GM23338 (cell line): ENCODE data around the gene MYF5. TPM values are rescaled to one million over a fixed set of nuclear protein-coding genes. Genes with fewer than 3 reads are reported as not detected.

Experiments
- ATAC-seq: fragments of 200-7000 bp; cut with Tn5 transposase; 3 replicates; pipeline ENCODE4 v1.9.1; 2020
- DNase-seq: peaks from one replicate; pipeline ENCODE4 v3.0.0-alpha.2; 2015; ENCODE audit warnings: low spot score
- H2AFZ ChIP-seq: fragments of 200-600 bp; sonication (generic); 2 replicates; pipeline ENCODE4 v1.8.0; 2016; ENCODE audit warnings: antibody characterized with exemption, mild to moderate bottlenecking, moderate library complexity
- H3F3A ChIP-seq: fragments of 200-600 bp; sonication (generic); replicated peaks from 2 replicates; pipeline ENCODE4 v1.8.0; 2017; ENCODE audit warnings: antibody characterized with exemption, mixed run types, low read depth
- H3K27ac ChIP-seq: fragments of 200-600 bp; sonication (generic); 2 replicates; pipeline ENCODE4 v1.6.1; 2016; ENCODE audit warnings: low read depth
- H3K27me3 ChIP-seq: fragments of 200-600 bp; sonication (generic); 2 replicates; pipeline ENCODE4 v1.8.0; 2016; ENCODE audit warnings: mild to moderate bottlenecking, mixed run types, moderate library complexity; ENCODE audit not compliant: insufficient read depth
- H3K36me3 ChIP-seq: fragments of 200-600 bp; sonication (generic); 2 replicates; pipeline ENCODE4 v1.8.0; 2016; ENCODE audit warnings: mild to moderate bottlenecking; ENCODE audit not compliant: insufficient read depth
- H3K4me1 ChIP-seq: fragments of 200-600 bp; sonication (generic); 2 replicates; pipeline ENCODE4 v1.8.0; 2016; ENCODE audit warnings: mild to moderate bottlenecking, moderate library complexity; ENCODE audit not compliant: insufficient read depth
- H3K4me2 ChIP-seq: fragments of 200-600 bp; sonication (generic); 2 replicates; pipeline ENCODE4 v1.7.1; 2017; ENCODE audit warnings: mixed run types
- H3K4me3 ChIP-seq: fragments of 200-600 bp; sonication (generic); 2 replicates; pipeline ENCODE4 v1.6.1; 2016; ENCODE audit warnings: mixed run types
- H3K79me2 ChIP-seq: fragments of 200-600 bp; sonication (generic); replicated peaks from 2 replicates; pipeline ENCODE4 v1.8.0; 2017; ENCODE audit warnings: mild to moderate bottlenecking; ENCODE audit not compliant: insufficient read depth
- H3K9me2 ChIP-seq: fragments of 200-600 bp; sonication (generic); 2 replicates; pipeline ENCODE4 v1.8.0; 2017; ENCODE audit not compliant: insufficient read depth
- H4K20me1 ChIP-seq: fragments of 200-600 bp; sonication (generic); replicated peaks from 2 replicates; pipeline ENCODE4 v1.8.0; 2017; ENCODE audit warnings: mild to moderate bottlenecking; ENCODE audit not compliant: insufficient read depth
- H3K27ac Mint-ChIP-seq: 2 replicates; pipeline ENCODE4 v1.8.0; 2020; ENCODE audit warnings: inconsistent platforms, mild to moderate bottlenecking, moderate library complexity, mixed read lengths
- H3K27me3 Mint-ChIP-seq: 3 replicates; pipeline ENCODE4 v1.8.0; 2022; ENCODE audit warnings: low read depth, mild to moderate bottlenecking, moderate library complexity, mixed read lengths, inconsistent platforms; ENCODE audit not compliant: insufficient read depth, poor library complexity
- H3K36me3 Mint-ChIP-seq: 3 replicates; pipeline ENCODE4 v1.8.0; 2021; ENCODE audit warnings: low read depth, mild to moderate bottlenecking, inconsistent platforms, moderate library complexity, mixed read lengths
- H3K4me1 Mint-ChIP-seq: 3 replicates; pipeline ENCODE4 v1.8.0; 2020; ENCODE audit warnings: mild to moderate bottlenecking, inconsistent platforms, mixed read lengths
- H3K4me3 Mint-ChIP-seq: 3 replicates; pipeline ENCODE4 v1.8.0; 2021; ENCODE audit warnings: moderate library complexity, mild to moderate bottlenecking, inconsistent platforms, mixed read lengths
- H3K9me3 Mint-ChIP-seq: 3 replicates; pipeline ENCODE4 v1.8.0; 2020; ENCODE audit warnings: moderate library complexity, mild to moderate bottlenecking, inconsistent platforms, mixed read lengths
- CREB1 ChIP-seq: fragments of 250-450 bp; sonication (Bioruptor Pico); IDR thresholded peaks from 2 replicates; pipeline ENCODE4 v1.5.0; 2020; ENCODE audit warnings: low read depth, mild to moderate bottlenecking, moderate library complexity
- ETS1 ChIP-seq: IDR thresholded peaks from 2 replicates; pipeline ENCODE4 v1.6.1; 2016; ENCODE audit warnings: antibody characterized with exemption
- EZH2 ChIP-seq: fragments of 200-600 bp; sonication (generic); IDR thresholded peaks from one replicate; pipeline ENCODE4 v1.8.0; 2017; ENCODE audit warnings: antibody characterized with exemption, mild to moderate bottlenecking, low read depth; ENCODE audit not compliant: unreplicated experiment
- EZH2phosphoT487 ChIP-seq: fragments of 200-600 bp; sonication (generic); IDR thresholded peaks from one replicate; pipeline ENCODE4 v1.8.1; 2018; ENCODE audit warnings: antibody characterized with exemption; ENCODE audit not compliant: unreplicated experiment
- JUNB ChIP-seq: IDR thresholded peaks from one replicate; pipeline ENCODE4 v1.6.1; 2016; ENCODE audit warnings: antibody characterized with exemption; ENCODE audit not compliant: unreplicated experiment
- NANOG ChIP-seq: IDR thresholded peaks from 2 replicates; pipeline ENCODE4 v1.6.1; 2016; ENCODE audit warnings: antibody characterized with exemption, borderline replicate concordance
- POLR2AphosphoS5 ChIP-seq: IDR thresholded peaks from 2 replicates; pipeline ENCODE4 v1.6.1; 2016; ENCODE audit warnings: antibody characterized with exemption, low read depth
- REST ChIP-seq: IDR thresholded peaks from one replicate; pipeline ENCODE4 v1.6.1; 2018; ENCODE audit warnings: antibody characterized with exemption; ENCODE audit not compliant: unreplicated experiment
- STAT1 ChIP-seq: IDR thresholded peaks from one replicate; pipeline ENCODE4 v1.6.1; 2016; ENCODE audit warnings: antibody characterized with exemption; ENCODE audit not compliant: unreplicated experiment
- ZNF114 ChIP-seq: fragments of 250-450 bp; sonication (Bioruptor Pico); IDR thresholded peaks from 2 replicates; pipeline ENCODE4 v1.5.0; 2020; ENCODE audit warnings: mild to moderate bottlenecking, moderate library complexity
- ZNF331 ChIP-seq: fragments of 250-450 bp; sonication (Bioruptor Pico); IDR thresholded peaks from 2 replicates; pipeline ENCODE4 v1.5.0; 2020; ENCODE audit warnings: low read depth, mild to moderate bottlenecking, moderate library complexity
- polyA plus RNA-seq: library from polyadenylated mRNA; unstranded; fragments of >200 nt; fragmentation: Nextera tagmentation; extraction: Ambion mirVana; gene quantifications from 2 replicates; pipeline ENCODE4 v1.2.1, GENCODE V29; 2016
- total RNA-seq: library from RNA; depleted of rRNA; stranded (reverse); fragments of >200 nt; shearing (Covaris generic); gene quantifications from 2 replicates; pipeline ENCODE4 v1.2.3, GENCODE V29; 2014
- TF ChIP-seq, protein P1 (sequence below): fragments of 250-450 bp; sonication (Bioruptor Pico); IDR thresholded peaks from 2 replicates; pipeline ENCODE4 v1.5.0; 2020; ENCODE audit warnings: mild to moderate bottlenecking, moderate library complexity
- TF ChIP-seq, protein P2 (sequence below), 2 experiments: fragments of 200-600 bp in 1 of 2; sonication (generic) in 1 of 2; conservative IDR thresholded peaks; 2 replicates each; pipeline versions ENCODE4 v1.5.1 to v1.6.1; 2016 to 2017; ENCODE audit warnings: antibody characterized with exemption in 2 of 2, low read depth in 2 of 2, mild to moderate bottlenecking in 2 of 2, moderate library complexity in 1 of 2

MYF5 gene
- total and polyA plus RNA-seq, 2 experiments from 2014 or later = not detected

- Mint-ChIP-seq H3K27me3 (peaks cover 2% of the 10 kb centered on the region), H3K4me3 (no peak overlapping the region), H3K27ac (no peak overlapping the region), H3K9me3 (no peaks in the 10 kb centered on the region), H3K4me1 (no peaks in the 10 kb centered on the region), H3K36me3 (no peaks in the 10 kb centered on the region)
- Histone ChIP-seq H3K4me1 (no peaks in the 10 kb centered on the region), H3F3A (no peaks in the 10 kb centered on the region), H3K4me3 (no peak overlapping the region), H3K27me3 (no peaks in the 10 kb centered on the region), H3K79me2 (no peaks in the 10 kb centered on the region), H3K4me2 (no peak overlapping the region), H3K9me2 (no peaks in the 10 kb centered on the region), H3K27ac (no peak overlapping the region), H2AFZ (no peak overlapping the region), H4K20me1 (no peaks in the 10 kb centered on the region), H3K36me3 (no peaks in the 10 kb centered on the region)
- TF ChIP-seq STAT1 (no peak), POLR2AphosphoS5 (no peak), CREB1 (no peak), ETS1 (no peak), ZNF114 (CRISPR knock-in tag) (no peak), ZNF331 (no peak), REST (no peak), EZH2 (no peak), JUNB (no peak), EZH2phosphoT487 (no peak), NANOG (no peak)
- TF ChIP-seq, protein P1, sequence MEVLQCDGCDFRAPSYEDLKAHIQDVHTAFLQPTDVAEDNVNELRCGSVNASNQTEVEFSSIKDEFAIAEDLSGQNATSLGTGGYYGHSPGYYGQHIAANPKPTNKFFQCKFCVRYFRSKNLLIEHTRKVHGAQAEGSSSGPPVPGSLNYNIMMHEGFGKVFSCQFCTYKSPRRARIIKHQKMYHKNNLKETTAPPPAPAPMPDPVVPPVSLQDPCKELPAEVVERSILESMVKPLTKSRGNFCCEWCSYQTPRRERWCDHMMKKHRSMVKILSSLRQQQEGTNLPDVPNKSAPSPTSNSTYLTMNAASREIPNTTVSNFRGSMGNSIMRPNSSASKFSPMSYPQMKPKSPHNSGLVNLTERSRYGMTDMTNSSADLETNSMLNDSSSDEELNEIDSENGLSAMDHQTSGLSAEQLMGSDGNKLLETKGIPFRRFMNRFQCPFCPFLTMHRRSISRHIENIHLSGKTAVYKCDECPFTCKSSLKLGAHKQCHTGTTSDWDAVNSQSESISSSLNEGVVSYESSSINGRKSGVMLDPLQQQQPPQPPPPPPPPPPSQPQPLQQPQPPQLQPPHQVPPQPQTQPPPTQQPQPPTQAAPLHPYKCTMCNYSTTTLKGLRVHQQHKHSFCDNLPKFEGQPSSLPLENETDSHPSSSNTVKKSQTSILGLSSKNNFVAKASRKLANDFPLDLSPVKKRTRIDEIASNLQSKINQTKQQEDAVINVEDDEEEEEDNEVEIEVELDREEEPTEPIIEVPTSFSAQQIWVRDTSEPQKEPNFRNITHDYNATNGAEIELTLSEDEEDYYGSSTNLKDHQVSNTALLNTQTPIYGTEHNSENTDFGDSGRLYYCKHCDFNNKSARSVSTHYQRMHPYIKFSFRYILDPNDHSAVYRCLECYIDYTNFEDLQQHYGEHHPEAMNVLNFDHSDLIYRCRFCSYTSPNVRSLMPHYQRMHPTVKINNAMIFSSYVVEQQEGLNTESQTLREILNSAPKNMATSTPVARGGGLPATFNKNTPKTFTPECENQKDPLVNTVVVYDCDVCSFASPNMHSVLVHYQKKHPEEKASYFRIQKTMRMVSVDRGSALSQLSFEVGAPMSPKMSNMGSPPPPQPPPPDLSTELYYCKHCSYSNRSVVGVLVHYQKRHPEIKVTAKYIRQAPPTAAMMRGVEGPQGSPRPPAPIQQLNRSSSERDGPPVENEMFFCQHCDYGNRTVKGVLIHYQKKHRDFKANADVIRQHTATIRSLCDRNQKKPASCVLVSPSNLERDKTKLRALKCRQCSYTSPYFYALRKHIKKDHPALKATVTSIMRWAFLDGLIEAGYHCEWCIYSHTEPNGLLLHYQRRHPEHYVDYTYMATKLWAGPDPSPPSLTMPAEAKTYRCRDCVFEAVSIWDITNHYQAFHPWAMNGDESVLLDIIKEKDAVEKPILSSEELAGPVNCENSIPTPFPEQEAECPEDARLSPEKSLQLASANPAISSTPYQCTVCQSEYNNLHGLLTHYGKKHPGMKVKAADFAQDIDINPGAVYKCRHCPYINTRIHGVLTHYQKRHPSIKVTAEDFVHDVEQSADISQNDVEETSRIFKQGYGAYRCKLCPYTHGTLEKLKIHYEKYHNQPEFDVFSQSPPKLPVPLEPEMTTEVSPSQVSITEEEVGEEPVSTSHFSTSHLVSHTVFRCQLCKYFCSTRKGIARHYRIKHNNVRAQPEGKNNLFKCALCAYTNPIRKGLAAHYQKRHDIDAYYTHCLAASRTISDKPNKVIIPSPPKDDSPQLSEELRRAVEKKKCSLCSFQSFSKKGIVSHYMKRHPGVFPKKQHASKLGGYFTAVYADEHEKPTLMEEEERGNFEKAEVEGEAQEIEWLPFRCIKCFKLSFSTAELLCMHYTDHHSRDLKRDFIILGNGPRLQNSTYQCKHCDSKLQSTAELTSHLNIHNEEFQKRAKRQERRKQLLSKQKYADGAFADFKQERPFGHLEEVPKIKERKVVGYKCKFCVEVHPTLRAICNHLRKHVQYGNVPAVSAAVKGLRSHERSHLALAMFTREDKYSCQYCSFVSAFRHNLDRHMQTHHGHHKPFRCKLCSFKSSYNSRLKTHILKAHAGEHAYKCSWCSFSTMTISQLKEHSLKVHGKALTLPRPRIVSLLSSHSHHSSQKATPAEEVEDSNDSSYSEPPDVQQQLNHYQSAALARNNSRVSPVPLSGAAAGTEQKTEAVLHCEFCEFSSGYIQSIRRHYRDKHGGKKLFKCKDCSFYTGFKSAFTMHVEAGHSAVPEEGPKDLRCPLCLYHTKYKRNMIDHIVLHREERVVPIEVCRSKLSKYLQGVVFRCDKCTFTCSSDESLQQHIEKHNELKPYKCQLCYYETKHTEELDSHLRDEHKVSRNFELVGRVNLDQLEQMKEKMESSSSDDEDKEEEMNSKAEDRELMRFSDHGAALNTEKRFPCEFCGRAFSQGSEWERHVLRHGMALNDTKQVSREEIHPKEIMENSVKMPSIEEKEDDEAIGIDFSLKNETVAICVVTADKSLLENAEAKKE = no peak
- TF ChIP-seq, protein P2, sequence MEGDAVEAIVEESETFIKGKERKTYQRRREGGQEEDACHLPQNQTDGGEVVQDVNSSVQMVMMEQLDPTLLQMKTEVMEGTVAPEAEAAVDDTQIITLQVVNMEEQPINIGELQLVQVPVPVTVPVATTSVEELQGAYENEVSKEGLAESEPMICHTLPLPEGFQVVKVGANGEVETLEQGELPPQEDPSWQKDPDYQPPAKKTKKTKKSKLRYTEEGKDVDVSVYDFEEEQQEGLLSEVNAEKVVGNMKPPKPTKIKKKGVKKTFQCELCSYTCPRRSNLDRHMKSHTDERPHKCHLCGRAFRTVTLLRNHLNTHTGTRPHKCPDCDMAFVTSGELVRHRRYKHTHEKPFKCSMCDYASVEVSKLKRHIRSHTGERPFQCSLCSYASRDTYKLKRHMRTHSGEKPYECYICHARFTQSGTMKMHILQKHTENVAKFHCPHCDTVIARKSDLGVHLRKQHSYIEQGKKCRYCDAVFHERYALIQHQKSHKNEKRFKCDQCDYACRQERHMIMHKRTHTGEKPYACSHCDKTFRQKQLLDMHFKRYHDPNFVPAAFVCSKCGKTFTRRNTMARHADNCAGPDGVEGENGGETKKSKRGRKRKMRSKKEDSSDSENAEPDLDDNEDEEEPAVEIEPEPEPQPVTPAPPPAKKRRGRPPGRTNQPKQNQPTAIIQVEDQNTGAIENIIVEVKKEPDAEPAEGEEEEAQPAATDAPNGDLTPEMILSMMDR (conservative IDR thresholded peaks at IDR 0.05; ENCODE audit: low read depth in 2 of 2) = no peak
- ATAC-seq = no peak
- DNase-seq = no peak
These were observed 35.8 kb downstream of the MYF5 start for GRCh38 chr12:80752464-80752863.
